ENCODE measurements around the gene NUMA1. TPM values are rescaled to one million over a fixed set of nuclear protein-coding genes. Genes with fewer than 3 reads are reported as not detected.

The NUMA1 gene, protein sequence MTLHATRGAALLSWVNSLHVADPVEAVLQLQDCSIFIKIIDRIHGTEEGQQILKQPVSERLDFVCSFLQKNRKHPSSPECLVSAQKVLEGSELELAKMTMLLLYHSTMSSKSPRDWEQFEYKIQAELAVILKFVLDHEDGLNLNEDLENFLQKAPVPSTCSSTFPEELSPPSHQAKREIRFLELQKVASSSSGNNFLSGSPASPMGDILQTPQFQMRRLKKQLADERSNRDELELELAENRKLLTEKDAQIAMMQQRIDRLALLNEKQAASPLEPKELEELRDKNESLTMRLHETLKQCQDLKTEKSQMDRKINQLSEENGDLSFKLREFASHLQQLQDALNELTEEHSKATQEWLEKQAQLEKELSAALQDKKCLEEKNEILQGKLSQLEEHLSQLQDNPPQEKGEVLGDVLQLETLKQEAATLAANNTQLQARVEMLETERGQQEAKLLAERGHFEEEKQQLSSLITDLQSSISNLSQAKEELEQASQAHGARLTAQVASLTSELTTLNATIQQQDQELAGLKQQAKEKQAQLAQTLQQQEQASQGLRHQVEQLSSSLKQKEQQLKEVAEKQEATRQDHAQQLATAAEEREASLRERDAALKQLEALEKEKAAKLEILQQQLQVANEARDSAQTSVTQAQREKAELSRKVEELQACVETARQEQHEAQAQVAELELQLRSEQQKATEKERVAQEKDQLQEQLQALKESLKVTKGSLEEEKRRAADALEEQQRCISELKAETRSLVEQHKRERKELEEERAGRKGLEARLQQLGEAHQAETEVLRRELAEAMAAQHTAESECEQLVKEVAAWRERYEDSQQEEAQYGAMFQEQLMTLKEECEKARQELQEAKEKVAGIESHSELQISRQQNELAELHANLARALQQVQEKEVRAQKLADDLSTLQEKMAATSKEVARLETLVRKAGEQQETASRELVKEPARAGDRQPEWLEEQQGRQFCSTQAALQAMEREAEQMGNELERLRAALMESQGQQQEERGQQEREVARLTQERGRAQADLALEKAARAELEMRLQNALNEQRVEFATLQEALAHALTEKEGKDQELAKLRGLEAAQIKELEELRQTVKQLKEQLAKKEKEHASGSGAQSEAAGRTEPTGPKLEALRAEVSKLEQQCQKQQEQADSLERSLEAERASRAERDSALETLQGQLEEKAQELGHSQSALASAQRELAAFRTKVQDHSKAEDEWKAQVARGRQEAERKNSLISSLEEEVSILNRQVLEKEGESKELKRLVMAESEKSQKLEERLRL (N-terminal part only)
- total RNA-seq (10 to 100 TPM; 55.1 to 93.2 TPM), polyA plus RNA-seq (10 to 100 TPM; 19.5 to 29.2 TPM)

- Histone ChIP-seq H3K4me1 (ENCODE audit: control insufficient read depth in 4 of 4, insufficient read depth in 4 of 4, low read length in 3 of 4) (peaks cover 0 to 11% (median 5%) of the 10 kb centered on the region in 4 donors), H3K9ac (ENCODE audit: low read depth in 1 of 2, low read length in 2 of 2) (peak within 1 kb of the TSS; percentile 68 to 72)
- WGBS, result under 1% methylated on average over 60 of the region's 60 CpGs
Observed at GRCh38 chr11:72080326-72081183, at the start of gene NUMA1, which contains the start of gene LRRC51. Gene NUMA1 (minus strand): TSS chr11:72080542. CDS start chr11:72035943, 44,599 bp downstream. Gene LRRC51 (plus strand): TSS chr11:72080850. CDS start chr11:72089084, 8,234 bp downstream.

More at GRCh38 chr11:72080326-72081183, at the start of gene NUMA1, which contains the start of gene LRRC51:
- Histone ChIP-seq H3K27me3 (ENCODE audit: control insufficient read depth in 4 of 4, insufficient read depth in 4 of 4, low read length in 3 of 4) (no peaks in the 10 kb centered on the region), H3K4me3 (ENCODE audit: low read depth in 1 of 3, low read length in 3 of 3) (peak within 1 kb of the TSS; percentile 60 to 83 (median 82)), H3K36me3 (ENCODE audit: control insufficient read depth in 4 of 4, insufficient read depth in 3 of 4, low read depth in 1 of 4, low read length in 3 of 4) (no peaks in the 10 kb centered on the region), H3K9me3 (ENCODE audit: control insufficient read depth in 4 of 4, low read length in 3 of 4) (no peaks in the 10 kb centered on the region), H3K27ac (ENCODE audit: low read depth in 1 of 2, low read length in 2 of 2) (peak within 1 kb of the TSS; percentile 84 to 88)
- peak; percentile 22 to 58 for TF ChIP-seq RXRA (IDR thresholded peaks at IDR 0.05)
- no peak for TF ChIP-seq FOXA2 (IDR thresholded peaks at IDR 0.05)
- TF ChIP-seq YY1 (IDR thresholded peaks at IDR 0.05), result peak; percentile 97
- TF ChIP-seq JUND (IDR thresholded peaks at IDR 0.05), result peak; percentile 38 to 59
- TF ChIP-seq ZBTB33 (IDR thresholded peaks at IDR 0.05), result peak; percentile 92
- peak; percentile 69 for TF ChIP-seq NR2F2 (IDR thresholded peaks at IDR 0.05)
- TF ChIP-seq, protein P1, sequence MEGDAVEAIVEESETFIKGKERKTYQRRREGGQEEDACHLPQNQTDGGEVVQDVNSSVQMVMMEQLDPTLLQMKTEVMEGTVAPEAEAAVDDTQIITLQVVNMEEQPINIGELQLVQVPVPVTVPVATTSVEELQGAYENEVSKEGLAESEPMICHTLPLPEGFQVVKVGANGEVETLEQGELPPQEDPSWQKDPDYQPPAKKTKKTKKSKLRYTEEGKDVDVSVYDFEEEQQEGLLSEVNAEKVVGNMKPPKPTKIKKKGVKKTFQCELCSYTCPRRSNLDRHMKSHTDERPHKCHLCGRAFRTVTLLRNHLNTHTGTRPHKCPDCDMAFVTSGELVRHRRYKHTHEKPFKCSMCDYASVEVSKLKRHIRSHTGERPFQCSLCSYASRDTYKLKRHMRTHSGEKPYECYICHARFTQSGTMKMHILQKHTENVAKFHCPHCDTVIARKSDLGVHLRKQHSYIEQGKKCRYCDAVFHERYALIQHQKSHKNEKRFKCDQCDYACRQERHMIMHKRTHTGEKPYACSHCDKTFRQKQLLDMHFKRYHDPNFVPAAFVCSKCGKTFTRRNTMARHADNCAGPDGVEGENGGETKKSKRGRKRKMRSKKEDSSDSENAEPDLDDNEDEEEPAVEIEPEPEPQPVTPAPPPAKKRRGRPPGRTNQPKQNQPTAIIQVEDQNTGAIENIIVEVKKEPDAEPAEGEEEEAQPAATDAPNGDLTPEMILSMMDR (IDR thresholded peaks at IDR 0.05; ENCODE audit: low read depth, low read length, missing input control), result no peak
- no peak for TF ChIP-seq EGR1 (IDR thresholded peaks at IDR 0.05; ENCODE audit: low read depth in 2 of 2)
- TF ChIP-seq SP1 (IDR thresholded peaks at IDR 0.05), result peak; percentile 78
- peak; percentile 20 to 44 for TF ChIP-seq RAD21 (IDR thresholded peaks at IDR 0.05)
- TF ChIP-seq HNF4A (conservative IDR thresholded peaks at IDR 0.05), result peak in 1 of 2 donors; percentile 25
- peak; percentile 16 for TF ChIP-seq TAF1 (conservative IDR thresholded peaks at IDR 0.05)
- TF ChIP-seq, protein P2, sequence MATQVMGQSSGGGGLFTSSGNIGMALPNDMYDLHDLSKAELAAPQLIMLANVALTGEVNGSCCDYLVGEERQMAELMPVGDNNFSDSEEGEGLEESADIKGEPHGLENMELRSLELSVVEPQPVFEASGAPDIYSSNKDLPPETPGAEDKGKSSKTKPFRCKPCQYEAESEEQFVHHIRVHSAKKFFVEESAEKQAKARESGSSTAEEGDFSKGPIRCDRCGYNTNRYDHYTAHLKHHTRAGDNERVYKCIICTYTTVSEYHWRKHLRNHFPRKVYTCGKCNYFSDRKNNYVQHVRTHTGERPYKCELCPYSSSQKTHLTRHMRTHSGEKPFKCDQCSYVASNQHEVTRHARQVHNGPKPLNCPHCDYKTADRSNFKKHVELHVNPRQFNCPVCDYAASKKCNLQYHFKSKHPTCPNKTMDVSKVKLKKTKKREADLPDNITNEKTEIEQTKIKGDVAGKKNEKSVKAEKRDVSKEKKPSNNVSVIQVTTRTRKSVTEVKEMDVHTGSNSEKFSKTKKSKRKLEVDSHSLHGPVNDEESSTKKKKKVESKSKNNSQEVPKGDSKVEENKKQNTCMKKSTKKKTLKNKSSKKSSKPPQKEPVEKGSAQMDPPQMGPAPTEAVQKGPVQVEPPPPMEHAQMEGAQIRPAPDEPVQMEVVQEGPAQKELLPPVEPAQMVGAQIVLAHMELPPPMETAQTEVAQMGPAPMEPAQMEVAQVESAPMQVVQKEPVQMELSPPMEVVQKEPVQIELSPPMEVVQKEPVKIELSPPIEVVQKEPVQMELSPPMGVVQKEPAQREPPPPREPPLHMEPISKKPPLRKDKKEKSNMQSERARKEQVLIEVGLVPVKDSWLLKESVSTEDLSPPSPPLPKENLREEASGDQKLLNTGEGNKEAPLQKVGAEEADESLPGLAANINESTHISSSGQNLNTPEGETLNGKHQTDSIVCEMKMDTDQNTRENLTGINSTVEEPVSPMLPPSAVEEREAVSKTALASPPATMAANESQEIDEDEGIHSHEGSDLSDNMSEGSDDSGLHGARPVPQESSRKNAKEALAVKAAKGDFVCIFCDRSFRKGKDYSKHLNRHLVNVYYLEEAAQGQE (IDR thresholded peaks at IDR 0.05), result peak; percentile 77
- peak; percentile 8 for TF ChIP-seq FOXA1 (IDR thresholded peaks at IDR 0.05)
- TF ChIP-seq, protein P3, sequence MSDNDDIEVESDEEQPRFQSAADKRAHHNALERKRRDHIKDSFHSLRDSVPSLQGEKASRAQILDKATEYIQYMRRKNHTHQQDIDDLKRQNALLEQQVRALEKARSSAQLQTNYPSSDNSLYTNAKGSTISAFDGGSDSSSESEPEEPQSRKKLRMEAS (IDR thresholded peaks at IDR 0.05), result peak; percentile 68
- no peak for TF ChIP-seq HNF4G (IDR thresholded peaks at IDR 0.05)
- TF ChIP-seq ATF3 (IDR thresholded peaks at IDR 0.05), result peak; percentile 44
- TF ChIP-seq GABPA (IDR thresholded peaks at IDR 0.05 in 1 of 2, conservative IDR thresholded peaks at IDR 0.05 in 1 of 2), result peak; percentile 70 to 94
- DNase-seq (ENCODE audit: low spot score), result peak; percentile 99

All from liver (tissue), 9 donors.